ENCODE measurements around the gene CAMK1D.

CAMK1D gene

GRCh38 chr10:12500381-12501303 lies 151.3 kb downstream of the CAMK1D start:
- peak; percentile 81 for DNase-seq

- DNase-seq, result no peak
Observed at GRCh38 chr10:12501324-12501723, 152.0 kb downstream of the CAMK1D start.

GRCh38 chr10:12501841-12502525 lies 152.6 kb downstream of the CAMK1D start:
- no peak for DNase-seq

GRCh38 chr10:12502526-12503274 lies 153.4 kb downstream of the CAMK1D start:
- no peak for DNase-seq

DNA sequence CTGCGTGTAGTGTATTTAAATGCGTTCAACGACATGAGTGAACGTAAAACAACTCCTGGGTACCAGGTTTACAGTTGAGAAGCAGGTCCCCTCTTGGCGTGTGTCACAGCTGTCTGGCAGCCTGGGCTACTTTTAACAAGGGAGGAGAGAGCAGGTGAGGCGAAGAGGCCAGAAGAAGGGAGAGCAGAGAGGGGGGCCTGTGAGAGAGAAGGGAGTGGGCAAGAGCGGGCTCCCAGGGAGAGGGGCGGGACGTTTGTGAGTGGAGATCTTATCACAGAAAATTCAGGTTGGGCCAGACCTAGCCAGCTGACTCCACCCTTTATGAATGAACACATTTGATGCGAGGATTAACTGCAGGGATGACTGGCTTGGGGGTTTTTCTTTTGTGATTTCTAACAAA lies 154.0 kb downstream of the CAMK1D start:
- no peak for DNase-seq

DNA sequence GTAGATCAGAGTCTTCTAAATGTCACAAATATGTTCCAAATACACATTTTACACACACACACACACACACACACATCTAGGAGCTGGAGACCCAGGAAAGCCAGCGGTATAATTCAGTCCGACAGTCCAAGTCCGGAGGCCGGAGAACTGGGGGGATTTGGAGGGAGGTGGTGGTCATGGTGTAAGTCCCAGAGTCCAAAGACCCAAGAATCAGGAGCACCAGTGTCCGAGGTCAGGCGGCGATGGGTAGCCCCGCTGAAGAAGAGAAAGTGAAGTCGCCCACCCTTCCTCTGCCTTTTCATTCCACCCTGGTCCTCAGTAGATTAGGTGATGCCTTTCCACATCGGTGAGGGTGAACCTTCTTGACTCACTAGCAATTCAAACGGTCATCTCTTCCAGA lies 154.8 kb downstream of the CAMK1D start:
- DNase-seq, result no peak

DNA sequence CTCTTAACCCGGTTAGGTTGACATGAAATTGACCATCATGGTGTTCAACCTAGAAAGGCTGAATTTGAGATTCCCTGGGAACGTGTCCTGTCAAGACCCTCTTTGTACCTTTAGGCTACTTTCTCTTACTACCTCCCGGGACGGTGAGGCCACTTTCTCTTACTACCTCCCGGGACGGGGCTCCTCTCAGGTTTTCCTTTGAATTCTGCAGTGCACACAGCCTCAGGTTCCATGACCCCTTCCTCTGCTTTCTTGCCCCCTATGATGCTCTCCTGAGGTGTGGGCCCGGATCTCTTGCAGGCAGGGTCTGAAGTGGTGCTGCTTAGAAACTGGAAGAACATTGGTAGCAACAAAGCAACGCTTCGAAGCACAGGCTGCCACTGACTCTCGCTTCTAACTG lies 155.3 kb downstream of the CAMK1D start:
- no peak for DNase-seq

- no peak for DNase-seq
Observed at GRCh38 chr10:12505683-12506082, 156.3 kb downstream of the CAMK1D start.

DNA sequence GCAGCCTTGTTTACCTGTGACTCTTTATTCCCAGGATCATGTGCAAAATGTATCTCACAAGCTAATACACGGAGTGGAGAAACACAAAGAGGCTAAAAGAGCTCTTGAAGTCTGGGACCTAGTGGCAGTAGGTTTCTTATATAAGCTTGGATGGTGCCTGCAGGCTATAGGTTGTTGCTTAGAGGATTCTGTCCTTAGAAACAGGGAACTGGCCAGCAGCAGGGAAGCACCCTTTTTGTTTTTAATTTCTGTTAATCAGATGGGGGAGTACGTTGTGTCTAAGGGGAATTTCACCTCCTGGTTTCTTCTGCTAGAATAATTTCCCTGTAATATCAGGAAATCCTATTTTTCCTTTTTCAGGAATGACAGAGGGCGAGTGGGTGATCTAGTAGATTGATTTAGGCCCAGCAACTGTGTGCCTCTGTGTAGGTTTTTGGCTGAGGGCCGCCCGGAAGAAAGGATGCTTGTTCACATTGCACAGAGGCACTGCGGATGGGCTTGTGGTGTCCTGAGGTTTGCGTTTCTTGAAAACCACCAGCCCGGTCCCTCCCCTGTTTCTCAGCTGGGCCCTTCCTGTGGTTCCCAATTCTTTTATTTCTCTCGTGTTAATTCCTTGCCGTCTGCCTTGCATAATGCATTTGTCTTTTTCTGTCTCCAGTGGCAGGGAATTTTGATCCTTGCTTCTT lies 158.0 kb downstream of the CAMK1D start:
- DNase-seq, result peak; percentile 54

GRCh38 chr10:12508165-12508564 lies 158.8 kb downstream of the CAMK1D start:
- no peak for DNase-seq

DNA sequence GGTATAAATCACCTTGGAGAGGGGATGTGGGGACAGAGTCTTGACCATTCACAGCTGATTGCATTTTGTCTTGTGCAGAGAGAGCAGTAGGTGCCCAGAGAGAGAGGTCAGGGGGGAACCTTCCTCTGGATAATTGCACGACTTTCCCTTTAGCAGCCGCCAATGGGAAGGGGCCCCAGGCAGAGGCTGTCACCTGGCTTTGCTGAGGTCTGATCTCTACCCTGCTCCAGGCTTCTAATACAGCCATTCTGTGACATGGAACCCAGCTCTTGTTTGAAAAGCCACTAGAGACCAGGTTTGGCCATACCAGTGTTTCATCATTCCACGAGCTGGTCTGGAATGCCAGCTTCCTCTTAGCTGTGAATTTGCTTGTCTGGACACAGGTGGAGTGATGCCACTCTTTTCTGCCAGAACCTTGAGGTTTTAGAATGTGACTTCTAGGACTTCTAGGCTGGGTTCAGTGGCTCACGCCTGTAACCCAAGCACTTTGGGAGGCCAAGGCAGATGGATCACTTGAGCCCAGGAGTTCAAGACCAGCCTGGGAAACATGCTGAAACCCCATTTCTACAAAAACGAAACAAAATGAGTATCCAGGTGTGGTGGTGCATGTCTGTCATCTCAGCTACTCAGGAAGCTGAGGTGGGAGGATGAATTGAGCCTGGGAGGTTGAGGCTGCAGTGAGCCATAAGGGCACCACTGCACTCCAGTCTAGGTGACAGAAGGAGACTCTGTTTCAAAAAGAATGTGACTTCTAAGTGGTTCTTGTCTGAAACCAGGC lies 159.9 kb downstream of the CAMK1D start:
- DNase-seq, result no peak

GRCh38 chr10:12509794-12510100 lies 160.4 kb downstream of the CAMK1D start:
- no peak for DNase-seq

GRCh38 chr10:12510501-12510941 lies 161.2 kb downstream of the CAMK1D start:
- peak; percentile 30 for DNase-seq

- no peak for DNase-seq
Observed at GRCh38 chr10:12510984-12511383, 161.6 kb downstream of the CAMK1D start.

DNA sequence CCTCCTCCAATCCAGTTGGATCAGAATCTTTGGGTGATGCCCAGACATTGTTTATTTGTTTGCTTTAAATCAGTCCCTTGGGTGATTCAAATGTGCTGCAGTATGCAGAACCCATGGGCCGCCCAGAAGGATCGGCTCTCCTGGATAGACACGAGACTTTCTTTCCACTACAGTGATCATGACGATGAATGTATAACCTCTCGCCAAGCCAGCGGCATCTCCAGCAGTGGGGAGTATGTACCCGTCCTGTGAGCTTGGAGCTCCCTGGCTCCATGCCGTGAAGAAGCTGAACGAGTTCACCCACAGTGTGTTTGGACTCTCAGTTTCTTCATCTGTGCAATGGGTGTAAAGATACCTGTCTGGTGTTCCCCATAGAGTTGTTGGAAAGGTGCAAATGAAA lies 162.3 kb downstream of the CAMK1D start:
- DNase-seq, result no peak

DNA sequence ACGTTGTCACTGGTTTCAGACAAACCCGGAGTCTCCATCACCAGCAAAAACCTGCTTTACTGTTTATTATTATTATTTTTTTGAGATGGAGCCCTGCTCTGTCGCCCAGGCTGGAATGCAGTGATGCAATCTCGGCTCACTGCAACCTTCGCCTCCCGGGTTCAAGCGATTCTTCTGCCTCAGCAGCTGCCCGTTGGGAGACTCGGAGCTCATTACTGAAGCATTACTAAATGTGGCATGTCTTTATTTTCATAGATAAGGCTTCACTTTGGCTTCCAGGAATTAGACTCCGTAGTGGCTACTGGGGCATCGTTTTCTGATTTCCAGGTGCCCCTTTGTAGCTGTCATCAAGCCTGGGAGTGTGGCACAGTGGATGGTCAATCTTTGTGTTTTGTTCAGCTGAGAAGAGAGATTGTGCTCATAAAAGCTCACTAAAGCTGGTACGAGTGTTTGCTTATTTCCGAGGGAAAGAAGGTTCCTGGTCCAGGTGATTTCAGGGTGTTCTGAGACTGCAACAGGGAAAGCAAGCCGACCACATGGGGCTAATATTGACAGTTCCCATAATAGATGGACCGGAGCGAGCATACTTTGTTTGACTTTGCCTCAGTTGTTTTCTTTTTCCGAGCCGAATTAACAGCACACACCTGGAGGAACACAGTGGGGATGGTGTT lies 163.1 kb downstream of the CAMK1D start:
- DNase-seq, result no peak

DNA sequence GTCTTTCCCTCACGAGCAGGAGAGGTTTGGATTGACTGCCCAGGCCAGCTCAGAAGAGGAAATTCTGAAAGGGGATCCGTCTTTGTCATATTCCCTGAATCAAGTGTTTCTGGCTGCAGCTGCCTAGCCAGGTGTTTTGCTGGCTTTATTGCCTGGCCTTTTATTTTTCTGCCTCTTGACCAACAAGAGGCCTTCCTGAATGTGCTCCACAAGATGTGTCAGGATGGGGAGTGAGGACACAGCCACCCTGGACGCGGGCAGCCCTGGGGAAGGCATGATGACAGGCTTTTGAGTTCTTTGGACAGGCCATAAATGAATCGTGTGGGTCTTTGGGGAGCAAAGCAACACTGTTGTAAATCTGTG lies 163.6 kb downstream of the CAMK1D start:
- no peak for DNase-seq

DNA sequence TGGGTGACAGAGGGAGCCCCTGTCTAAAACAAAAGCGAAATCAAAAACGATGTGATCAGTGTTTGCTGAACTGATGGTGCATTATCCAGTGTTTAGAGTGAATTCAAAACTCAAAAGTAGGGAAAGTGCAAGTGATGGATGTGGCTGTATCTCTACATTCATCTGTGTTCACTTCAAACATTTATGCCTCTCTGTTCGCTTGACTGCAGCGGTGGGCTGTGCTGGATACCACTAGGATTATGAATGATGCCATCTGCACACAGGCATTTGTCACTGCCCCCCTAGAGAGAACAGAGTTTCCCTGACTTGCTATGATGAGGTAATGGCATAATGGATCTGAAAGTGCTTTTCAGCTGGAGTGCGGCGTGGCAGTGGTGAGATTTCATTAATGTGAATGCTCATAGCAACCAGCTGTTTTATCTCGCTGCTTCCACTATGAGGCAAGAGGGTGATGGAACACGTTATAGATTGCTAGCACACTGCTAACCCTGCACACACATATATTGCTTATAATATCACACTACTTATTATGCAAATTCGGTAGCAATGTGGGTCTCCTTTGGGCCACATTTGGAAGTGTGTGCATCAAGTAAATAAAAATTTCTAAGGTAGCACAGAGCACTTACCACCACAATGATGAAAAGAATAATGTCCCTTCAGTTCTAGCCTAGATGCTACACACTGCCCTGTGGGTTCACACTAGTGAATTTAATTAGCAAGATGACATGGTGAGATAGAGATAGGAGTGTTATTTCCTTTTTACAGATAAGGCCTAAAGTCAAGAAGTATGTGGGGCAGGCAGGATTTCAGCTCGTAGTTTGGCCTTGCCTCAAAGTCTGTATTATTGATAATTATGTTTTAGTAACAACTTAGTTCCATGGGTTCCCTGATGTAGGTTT lies 164.7 kb downstream of the CAMK1D start:
- DNase-seq, result peak; percentile 68

GRCh38 chr10:12518024-12518423 lies 168.7 kb downstream of the CAMK1D start:
- no peak for DNase-seq

GRCh38 chr10:12521423-12521822 lies 172.1 kb downstream of the CAMK1D start:
- no peak for DNase-seq

- no peak for DNase-seq
Observed at GRCh38 chr10:12526311-12526710, 177.0 kb downstream of the CAMK1D start.

All from hematopoietic multipotent progenitor cell treated with erythropoietin and hydrocortisone succinate and interleukin-3 and kit ligand, for 4 days (in vitro differentiated cells).